ENCODE data around the gene BATF2. TPM values are rescaled to one million over a fixed set of nuclear protein-coding genes. Genes with fewer than 3 reads are reported as not detected.

BATF2 gene
- total RNA-seq, 1 donor from 2014 or later, result not detected

DNA sequence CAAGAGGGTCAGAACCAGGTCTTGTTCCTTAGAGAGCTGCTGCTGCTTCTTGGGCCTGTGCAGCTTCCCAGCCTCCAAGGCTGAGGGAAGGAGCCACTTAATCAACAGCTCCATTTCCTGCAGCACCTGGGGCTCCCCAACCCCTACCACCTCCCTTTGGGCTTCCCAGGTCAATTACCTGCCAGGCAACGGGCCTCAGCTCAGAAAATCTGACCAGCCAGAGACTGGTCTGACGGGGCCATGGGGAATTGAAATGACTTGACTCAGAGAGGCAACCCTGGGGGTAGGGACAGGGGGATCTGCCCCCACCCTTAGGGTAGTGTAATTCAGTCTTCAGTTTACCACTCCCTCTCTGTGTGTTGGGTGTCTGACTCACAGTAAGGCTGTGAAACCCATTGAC, 20.1 kb downstream of the BATF2 start:
- DNase-seq (ENCODE audit: low spot score), result no peak
- Mint-ChIP-seq H3K4me1 (ENCODE audit: low read depth) (peaks cover 8% of the 10 kb centered on the region), H3K36me3 (ENCODE audit: low read depth) (no peaks in the 10 kb centered on the region)

DNA sequence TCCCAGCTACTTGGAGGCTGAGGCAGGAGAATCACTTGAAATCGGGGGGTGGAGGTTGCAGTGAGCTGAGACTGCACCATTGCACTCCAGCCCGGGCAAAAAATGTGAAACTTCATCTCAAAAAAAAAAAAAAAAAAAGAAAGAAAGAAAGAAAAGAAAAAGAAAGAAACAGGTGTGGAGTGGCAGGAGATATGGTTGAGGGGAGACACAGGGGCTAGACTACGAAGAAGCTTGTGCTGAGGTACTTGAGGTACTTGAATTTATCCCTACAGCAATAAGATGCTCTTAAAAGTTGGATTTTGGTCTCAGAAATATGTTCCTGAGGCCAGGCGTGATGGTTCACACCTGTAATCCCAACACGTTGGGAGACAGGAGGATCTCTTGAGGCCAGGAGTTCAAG, 22.6 kb downstream of the BATF2 start:
- Mint-ChIP-seq H3K9me3 (no peaks in the 10 kb centered on the region), H3K27me3 (ENCODE audit: insufficient read depth) (peaks cover 7% of the 10 kb centered on the region), H3K27ac (no peak overlapping the region), H3K4me1 (ENCODE audit: low read depth) (peaks cover 19% of the 10 kb centered on the region), H3K4me3 (no peak overlapping the region), H3K36me3 (ENCODE audit: low read depth) (no peaks in the 10 kb centered on the region)
- intact Hi-C loops (cut with micrococcal nuclease), result loop anchor here (5.0 kb wide), 1 partner anchor 38 kb away; the partner anchor contains the start of gene ARL2
- DNase-seq (ENCODE audit: low spot score), result no peak

More for the DNA sequence above, 20.1 kb downstream of the BATF2 start:
- peaks cover 3% of the 10 kb centered on the region for H3K27me3 Mint-ChIP-seq (ENCODE audit: insufficient read depth)
- H3K9me3 Mint-ChIP-seq, result no peaks in the 10 kb centered on the region
- intact Hi-C loops (cut with micrococcal nuclease), result no loop called here
- H3K27ac Mint-ChIP-seq, result no peak overlapping the region
- H3K4me3 Mint-ChIP-seq, result no peak overlapping the region

DNA sequence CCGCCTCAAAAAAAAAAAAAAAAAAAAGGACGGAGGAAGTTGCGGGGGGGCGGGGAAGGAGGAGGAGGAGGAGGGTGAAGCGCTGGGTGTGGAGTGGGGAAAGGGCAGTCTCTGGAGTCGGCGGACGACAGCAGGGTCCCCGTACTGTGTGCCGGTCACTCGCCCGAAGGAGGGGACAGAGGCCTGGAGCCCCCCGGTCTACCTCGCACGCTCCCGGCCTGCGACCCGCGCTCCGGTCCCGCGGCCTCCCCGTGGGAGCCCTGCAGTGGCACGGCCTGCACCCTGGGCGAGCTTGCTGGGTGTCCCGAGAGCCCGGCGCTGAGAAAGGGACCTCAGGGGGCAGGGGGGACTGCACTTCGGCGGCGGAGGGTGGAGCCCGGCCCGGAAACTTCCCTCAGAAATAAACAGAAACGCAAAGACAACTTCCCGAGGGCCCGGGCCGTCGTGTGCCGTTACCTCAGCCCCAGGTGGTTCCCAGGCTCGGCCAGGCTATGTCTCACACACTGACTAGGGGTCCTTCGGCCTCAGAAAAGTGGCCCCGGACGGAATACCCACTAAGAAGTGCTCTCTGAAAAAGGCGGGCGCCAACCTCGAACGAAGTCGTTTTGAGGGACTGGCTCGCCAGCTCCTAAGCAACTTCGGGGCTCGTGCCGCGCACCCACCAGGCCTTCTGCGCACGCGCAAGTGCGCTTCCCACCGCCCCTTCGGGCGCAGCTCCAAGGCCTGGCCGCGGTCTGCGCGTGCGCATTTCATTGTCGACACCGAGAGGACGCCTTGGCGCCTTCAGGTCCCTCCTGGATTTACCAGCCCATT, 25.1 kb downstream of the BATF2 start, which contains the start of gene MAJIN:
Gene MAJIN (minus strand): TSS at position 688 of the 813 bp plus-strand sequence. CDS start 12,703 bp downstream, outside the sequence.
- DNase-seq (ENCODE audit: low spot score), result peak; percentile 77
- intact Hi-C loops (cut with micrococcal nuclease), result loop anchor here (2.0 to 5.0 kb wide), 2 partner anchors 41 to 55 kb away; partner anchors contain the start of genes ARL2 and ATG2A
- H3K36me3 Mint-ChIP-seq (ENCODE audit: low read depth), result no peaks in the 10 kb centered on the region

DNA sequence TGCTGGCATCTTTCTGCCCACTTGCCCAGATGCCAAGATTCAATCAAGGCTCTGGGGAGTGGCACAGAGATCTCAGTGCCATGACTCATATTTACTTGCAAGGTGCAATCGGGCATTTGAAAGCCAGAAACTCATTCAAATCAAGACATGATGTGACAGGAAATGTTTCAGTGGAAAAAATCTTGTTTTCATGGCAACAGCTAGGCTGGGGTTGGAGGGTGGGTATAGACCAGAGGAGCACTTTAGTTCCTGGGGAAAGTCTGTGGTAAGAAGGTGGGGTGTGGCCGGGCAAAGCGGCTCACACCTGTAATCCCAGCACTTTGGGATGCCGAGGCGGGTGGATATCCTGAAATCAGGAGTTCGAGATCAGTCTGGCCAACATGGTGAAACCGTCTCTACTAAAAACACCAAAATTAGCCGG, 26.0 kb downstream of the BATF2 start:
- peaks cover 31% of the 10 kb centered on the region for H3K4me1 Mint-ChIP-seq (ENCODE audit: low read depth)
- no peaks in the 10 kb centered on the region for H3K36me3 Mint-ChIP-seq (ENCODE audit: low read depth)
- H3K27ac Mint-ChIP-seq, result peak overlapping the region; percentile 60
- no peak for DNase-seq (ENCODE audit: low spot score)
- intact Hi-C loops (cut with micrococcal nuclease), result loop anchor here (2.0 to 5.0 kb wide), 2 partner anchors 42 to 54 kb away; partner anchors contain the start of genes ARL2 and ATG2A
- peaks cover 4% of the 10 kb centered on the region for H3K27me3 Mint-ChIP-seq (ENCODE audit: insufficient read depth)
- H3K9me3 Mint-ChIP-seq, result no peaks in the 10 kb centered on the region
- peak overlapping the region; percentile 43 for H3K4me3 Mint-ChIP-seq

More for the DNA sequence above, 25.1 kb downstream of the BATF2 start, which contains the start of gene MAJIN:
- peak within 1 kb of the TSS; percentile 57 for H3K4me3 Mint-ChIP-seq
- H3K27me3 Mint-ChIP-seq (ENCODE audit: insufficient read depth), result peaks cover 4% of the 10 kb centered on the region
- peaks cover 31% of the 10 kb centered on the region for H3K4me1 Mint-ChIP-seq (ENCODE audit: low read depth)
- H3K27ac Mint-ChIP-seq, result peak within 1 kb of the TSS; percentile 60
- no peaks in the 10 kb centered on the region for H3K9me3 Mint-ChIP-seq

DNA sequence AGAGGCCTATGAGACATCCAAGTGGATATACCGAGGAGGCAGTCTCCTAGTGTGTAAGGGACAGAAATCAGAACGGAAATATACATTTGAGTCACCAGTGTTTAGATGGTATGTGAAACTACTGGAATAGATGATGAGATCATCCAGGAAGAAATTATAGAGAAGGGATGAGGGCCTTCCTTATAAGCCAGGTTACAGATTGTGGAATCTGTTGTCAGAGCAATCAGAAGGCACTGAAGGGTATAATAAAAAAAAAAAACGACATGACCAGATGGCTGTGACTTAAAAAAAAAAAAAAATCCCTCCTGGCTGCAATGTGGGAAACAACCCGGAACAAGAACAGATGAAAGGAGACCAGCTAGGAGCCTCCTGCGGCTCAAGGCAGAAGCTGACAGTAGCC, 27.6 kb downstream of the BATF2 start:
- Mint-ChIP-seq H3K4me3 (no peak overlapping the region), H3K9me3 (no peaks in the 10 kb centered on the region), H3K4me1 (ENCODE audit: low read depth) (peaks cover 33% of the 10 kb centered on the region), H3K36me3 (ENCODE audit: low read depth) (no peaks in the 10 kb centered on the region), H3K27me3 (ENCODE audit: insufficient read depth) (peaks cover 4% of the 10 kb centered on the region), H3K27ac (peak overlapping the region; percentile 46)
- intact Hi-C loops (cut with micrococcal nuclease), result no loop called here
- no peak for DNase-seq (ENCODE audit: low spot score)

DNA sequence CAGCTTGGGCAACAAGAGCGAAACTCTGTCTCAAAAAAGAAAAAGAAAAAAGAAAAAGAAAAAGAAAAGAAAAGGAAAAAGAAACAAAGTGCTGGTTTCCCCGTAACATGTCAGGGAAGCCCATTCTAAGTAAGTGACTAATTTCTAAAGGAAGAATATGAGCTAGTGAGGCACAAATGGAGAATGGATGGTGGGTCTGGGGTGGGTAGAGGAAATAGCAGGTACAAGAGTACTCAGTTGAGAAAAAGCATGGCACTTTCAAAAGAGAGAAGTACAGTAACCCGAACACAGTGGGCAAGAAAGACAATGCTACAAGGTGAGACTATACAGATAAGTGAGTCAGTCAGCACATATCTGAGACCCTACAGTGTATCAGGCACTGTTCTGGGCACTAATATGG, 29.4 kb downstream of the BATF2 start:
- peak overlapping the region; percentile 42 for H3K27ac Mint-ChIP-seq
- no peaks in the 10 kb centered on the region for H3K36me3 Mint-ChIP-seq (ENCODE audit: low read depth)
- peaks cover 6% of the 10 kb centered on the region for H3K27me3 Mint-ChIP-seq (ENCODE audit: insufficient read depth)
- peaks cover 32% of the 10 kb centered on the region for H3K4me1 Mint-ChIP-seq (ENCODE audit: low read depth)
- DNase-seq (ENCODE audit: low spot score), result no peak
- no peak overlapping the region for H3K4me3 Mint-ChIP-seq
- H3K9me3 Mint-ChIP-seq, result no peaks in the 10 kb centered on the region
- intact Hi-C loops (cut with micrococcal nuclease), result no loop called here

DNA sequence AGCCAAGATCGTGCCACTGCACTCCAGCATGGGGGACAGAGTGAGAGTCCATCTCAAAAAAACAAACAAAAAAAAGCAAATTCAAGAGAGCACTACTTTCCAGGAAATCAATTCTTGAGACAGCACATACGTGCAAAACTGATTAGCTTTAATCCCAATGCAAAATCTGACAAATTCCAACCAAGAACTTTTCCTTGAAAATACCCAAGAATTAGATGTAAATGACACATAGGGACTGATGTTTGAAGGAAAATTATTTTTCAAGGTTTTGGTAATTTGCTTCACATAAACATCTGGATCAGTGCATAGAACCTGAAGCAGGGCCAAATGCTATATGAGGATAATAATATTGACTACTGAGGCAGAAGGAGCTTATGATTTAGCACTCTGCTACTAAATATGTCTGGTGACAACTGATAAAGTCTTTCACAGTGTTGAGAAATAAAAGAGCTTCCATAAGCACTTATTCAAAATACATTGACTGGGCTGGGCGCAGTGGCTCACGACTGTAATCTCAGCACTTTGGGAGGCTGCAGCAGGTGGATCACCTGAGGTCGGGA, 33.6 kb downstream of the BATF2 start:
- H3K9me3 Mint-ChIP-seq, result no peaks in the 10 kb centered on the region
- intact Hi-C loops (cut with micrococcal nuclease), result no loop called here
- H3K4me3 Mint-ChIP-seq, result no peak overlapping the region
- peaks cover 16% of the 10 kb centered on the region for H3K4me1 Mint-ChIP-seq (ENCODE audit: low read depth)
- DNase-seq (ENCODE audit: low spot score), result no peak
- peaks cover 9% of the 10 kb centered on the region for H3K27me3 Mint-ChIP-seq (ENCODE audit: insufficient read depth)
- H3K36me3 Mint-ChIP-seq (ENCODE audit: low read depth), result no peaks in the 10 kb centered on the region
- H3K27ac Mint-ChIP-seq, result no peak overlapping the region

DNA sequence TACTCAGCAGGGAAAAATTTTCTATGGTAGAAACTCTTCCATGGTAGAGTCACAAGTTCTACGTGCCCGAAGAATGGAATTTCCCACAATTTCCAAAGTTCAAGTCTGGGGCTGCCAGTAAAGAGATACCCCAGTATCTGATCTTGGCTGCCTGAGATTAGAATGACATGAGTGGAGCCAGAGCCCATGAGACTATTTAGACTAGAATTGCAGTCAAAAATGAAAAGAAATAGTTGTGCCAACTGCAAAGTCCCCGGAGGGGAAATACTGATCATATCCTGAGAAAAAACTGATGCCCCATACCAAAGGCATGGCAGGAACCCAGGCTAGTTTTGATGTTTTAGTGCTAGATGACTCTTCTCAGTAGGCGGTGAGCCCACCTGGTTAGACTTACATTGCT, 36.1 kb downstream of the BATF2 start:
- Mint-ChIP-seq H3K4me1 (ENCODE audit: low read depth) (peaks cover 9% of the 10 kb centered on the region), H3K36me3 (ENCODE audit: low read depth) (no peaks in the 10 kb centered on the region), H3K27ac (no peak overlapping the region), H3K27me3 (ENCODE audit: insufficient read depth) (peaks cover 9% of the 10 kb centered on the region), H3K9me3 (no peaks in the 10 kb centered on the region), H3K4me3 (no peak overlapping the region)
- DNase-seq (ENCODE audit: low spot score), result no peak
- intact Hi-C loops (cut with micrococcal nuclease), result no loop called here

DNA sequence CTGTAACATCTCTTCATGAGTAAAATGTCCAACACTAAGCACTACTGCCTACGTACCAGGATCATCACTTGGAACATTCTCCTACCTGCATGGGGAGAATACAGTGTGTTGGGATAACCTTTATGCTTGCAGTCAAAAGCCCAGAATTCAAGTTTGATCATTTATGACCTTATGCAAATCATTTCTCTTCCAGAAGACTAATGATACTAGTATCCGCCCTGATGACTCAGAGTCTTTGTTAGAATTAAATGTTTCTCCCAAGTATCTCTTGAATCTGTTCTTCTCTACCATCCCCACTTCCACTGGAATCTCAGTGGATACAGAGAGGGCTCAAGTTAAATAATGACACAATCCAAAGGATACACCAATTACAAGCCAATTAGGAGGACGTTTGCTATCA, 37.3 kb downstream of the BATF2 start:
- H3K27ac Mint-ChIP-seq, result no peak overlapping the region
- H3K27me3 Mint-ChIP-seq (ENCODE audit: insufficient read depth), result peaks cover 16% of the 10 kb centered on the region
- no peak for DNase-seq (ENCODE audit: low spot score)
- intact Hi-C loops (cut with micrococcal nuclease), result no loop called here
- H3K4me3 Mint-ChIP-seq, result no peak overlapping the region
- H3K9me3 Mint-ChIP-seq, result no peaks in the 10 kb centered on the region
- no peaks in the 10 kb centered on the region for H3K4me1 Mint-ChIP-seq (ENCODE audit: low read depth)
- H3K36me3 Mint-ChIP-seq (ENCODE audit: low read depth), result no peaks in the 10 kb centered on the region

DNA sequence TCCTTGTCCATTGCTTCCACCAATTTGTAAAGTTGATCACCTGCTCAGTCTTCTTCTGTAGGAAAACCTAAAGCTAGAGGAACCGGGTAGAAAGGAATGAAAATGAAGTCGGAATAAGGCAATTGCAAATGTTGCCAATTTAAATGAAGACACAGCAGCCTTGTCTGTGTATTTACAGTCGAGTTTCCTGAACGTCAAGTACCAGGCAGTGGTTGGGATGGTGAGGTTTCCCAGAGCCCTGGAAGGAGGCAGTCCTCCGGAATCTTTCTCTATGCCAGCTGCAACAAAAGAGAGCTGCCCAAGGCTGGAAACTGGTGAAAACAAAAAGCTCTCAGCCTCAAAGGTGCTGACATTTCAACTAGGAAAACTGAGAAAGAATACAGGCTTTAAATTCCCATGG, 42.6 kb downstream of the BATF2 start:
- no peak overlapping the region for H3K4me3 Mint-ChIP-seq
- intact Hi-C loops (cut with micrococcal nuclease), result no loop called here
- no peak overlapping the region for H3K27ac Mint-ChIP-seq
- no peaks in the 10 kb centered on the region for H3K9me3 Mint-ChIP-seq
- no peak for DNase-seq (ENCODE audit: low spot score)
- no peaks in the 10 kb centered on the region for H3K4me1 Mint-ChIP-seq (ENCODE audit: low read depth)
- no peaks in the 10 kb centered on the region for H3K36me3 Mint-ChIP-seq (ENCODE audit: low read depth)
- peaks cover 16% of the 10 kb centered on the region for H3K27me3 Mint-ChIP-seq (ENCODE audit: insufficient read depth)

DNA sequence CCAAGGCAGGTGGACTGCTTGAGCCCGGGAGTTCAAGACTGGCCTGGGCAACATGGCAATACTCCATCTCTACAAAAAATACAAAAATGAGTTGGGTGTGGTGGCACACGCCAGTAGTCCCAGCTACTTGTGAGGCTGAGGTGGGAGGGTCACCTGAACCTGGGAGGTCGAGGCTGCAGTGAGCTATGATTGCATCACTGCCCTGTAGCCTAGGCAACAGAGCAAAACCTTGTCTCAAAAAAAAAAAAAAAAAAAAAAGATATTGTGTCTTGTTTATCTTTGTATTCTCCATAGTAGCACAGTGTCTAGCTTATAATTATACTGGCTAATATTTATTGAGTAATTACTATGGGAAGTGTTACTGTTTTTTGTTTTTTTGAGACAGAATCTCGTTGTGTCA, 45.2 kb downstream of the BATF2 start:
- no peaks in the 10 kb centered on the region for H3K36me3 Mint-ChIP-seq (ENCODE audit: low read depth)
- no peaks in the 10 kb centered on the region for H3K4me1 Mint-ChIP-seq (ENCODE audit: low read depth)
- peaks cover 21% of the 10 kb centered on the region for H3K27me3 Mint-ChIP-seq (ENCODE audit: insufficient read depth)
- H3K4me3 Mint-ChIP-seq, result no peak overlapping the region
- no peak for DNase-seq (ENCODE audit: low spot score)
- no peak overlapping the region for H3K27ac Mint-ChIP-seq
- no peaks in the 10 kb centered on the region for H3K9me3 Mint-ChIP-seq
- intact Hi-C loops (cut with micrococcal nuclease), result no loop called here

DNA sequence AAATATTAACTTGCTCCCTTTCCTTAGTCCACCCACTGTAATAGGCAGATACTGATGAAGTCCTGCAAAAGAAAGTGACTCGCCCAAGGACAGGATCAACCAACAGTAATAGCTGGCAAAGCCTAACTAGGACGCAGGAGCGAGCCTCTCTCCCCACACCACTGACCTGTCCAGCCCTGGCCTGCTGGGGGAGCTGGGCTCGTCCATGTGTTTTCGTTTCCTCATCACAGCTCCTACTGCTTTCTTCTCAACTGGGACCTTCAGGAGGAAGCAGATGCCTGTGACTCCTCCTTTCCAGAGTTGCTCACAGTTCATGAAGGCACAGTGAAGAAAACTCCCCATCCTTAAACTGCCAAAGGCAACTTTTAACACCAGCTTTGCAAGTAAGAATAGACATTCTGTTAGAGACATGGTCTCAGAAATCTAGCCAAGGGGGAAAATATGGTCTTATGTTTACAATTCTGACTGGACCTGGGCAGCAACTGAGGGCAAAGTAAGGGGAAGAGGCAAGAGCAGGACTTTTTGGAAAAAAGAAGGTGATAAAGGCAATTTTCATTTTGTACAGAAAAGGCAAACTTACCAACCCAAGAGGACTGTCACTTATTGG, 49.5 kb downstream of the BATF2 start:
- H3K27ac Mint-ChIP-seq, result no peak overlapping the region
- no peaks in the 10 kb centered on the region for H3K9me3 Mint-ChIP-seq
- no peaks in the 10 kb centered on the region for H3K36me3 Mint-ChIP-seq (ENCODE audit: low read depth)
- no peaks in the 10 kb centered on the region for H3K4me1 Mint-ChIP-seq (ENCODE audit: low read depth)
- DNase-seq (ENCODE audit: low spot score), result no peak
- intact Hi-C loops (cut with micrococcal nuclease), result no loop called here
- H3K4me3 Mint-ChIP-seq, result no peak overlapping the region
- peaks cover 33% of the 10 kb centered on the region for H3K27me3 Mint-ChIP-seq (ENCODE audit: insufficient read depth)

All from activated T-helper 1 cell treated with anti-CD3 and anti-CD28 coated beads, Interleukin-12 subunit alpha, Interleukin-12 subunit beta, Interleukin-2, Interleukin-4 antibody, amounts not matched to agents 30 ng/mL and 10 ng/mL and 1 ng/mL, durations not matched to agents 14 hours and 24 hours and 36 hours (primary cell).